ENCODE measurements around the gene MICU2.
"Not testable (repeated sequence)": the region's sequence is repeated elsewhere in the genome, so short reads cannot be mapped to it uniquely, and the experiment has no call there.

Gene MICU2

DNA sequence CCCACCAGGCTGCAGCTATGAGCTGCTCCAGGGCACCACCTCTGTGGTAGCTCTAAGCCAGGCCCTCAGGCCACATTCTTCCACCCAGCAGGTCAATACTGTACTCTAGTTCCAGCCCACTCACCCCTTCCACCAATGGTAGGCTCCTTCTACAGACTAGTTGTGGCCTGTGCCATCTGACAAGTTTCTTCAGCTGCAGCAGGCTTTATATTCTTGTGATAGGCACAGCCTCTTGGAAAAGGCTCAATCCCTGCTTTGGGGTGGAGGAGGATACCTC is 8.5 kb downstream of the MICU2 start:
- H3K4me3 ChIP-seq (ENCODE audit: low read length) = no peak overlapping the region
- TF ChIP-seq, protein P1, sequence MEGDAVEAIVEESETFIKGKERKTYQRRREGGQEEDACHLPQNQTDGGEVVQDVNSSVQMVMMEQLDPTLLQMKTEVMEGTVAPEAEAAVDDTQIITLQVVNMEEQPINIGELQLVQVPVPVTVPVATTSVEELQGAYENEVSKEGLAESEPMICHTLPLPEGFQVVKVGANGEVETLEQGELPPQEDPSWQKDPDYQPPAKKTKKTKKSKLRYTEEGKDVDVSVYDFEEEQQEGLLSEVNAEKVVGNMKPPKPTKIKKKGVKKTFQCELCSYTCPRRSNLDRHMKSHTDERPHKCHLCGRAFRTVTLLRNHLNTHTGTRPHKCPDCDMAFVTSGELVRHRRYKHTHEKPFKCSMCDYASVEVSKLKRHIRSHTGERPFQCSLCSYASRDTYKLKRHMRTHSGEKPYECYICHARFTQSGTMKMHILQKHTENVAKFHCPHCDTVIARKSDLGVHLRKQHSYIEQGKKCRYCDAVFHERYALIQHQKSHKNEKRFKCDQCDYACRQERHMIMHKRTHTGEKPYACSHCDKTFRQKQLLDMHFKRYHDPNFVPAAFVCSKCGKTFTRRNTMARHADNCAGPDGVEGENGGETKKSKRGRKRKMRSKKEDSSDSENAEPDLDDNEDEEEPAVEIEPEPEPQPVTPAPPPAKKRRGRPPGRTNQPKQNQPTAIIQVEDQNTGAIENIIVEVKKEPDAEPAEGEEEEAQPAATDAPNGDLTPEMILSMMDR (conservative IDR thresholded peaks at IDR 0.05; ENCODE audit: low read length) = no peak
- no peak for DNase-seq (ENCODE audit: low read depth)

DNA sequence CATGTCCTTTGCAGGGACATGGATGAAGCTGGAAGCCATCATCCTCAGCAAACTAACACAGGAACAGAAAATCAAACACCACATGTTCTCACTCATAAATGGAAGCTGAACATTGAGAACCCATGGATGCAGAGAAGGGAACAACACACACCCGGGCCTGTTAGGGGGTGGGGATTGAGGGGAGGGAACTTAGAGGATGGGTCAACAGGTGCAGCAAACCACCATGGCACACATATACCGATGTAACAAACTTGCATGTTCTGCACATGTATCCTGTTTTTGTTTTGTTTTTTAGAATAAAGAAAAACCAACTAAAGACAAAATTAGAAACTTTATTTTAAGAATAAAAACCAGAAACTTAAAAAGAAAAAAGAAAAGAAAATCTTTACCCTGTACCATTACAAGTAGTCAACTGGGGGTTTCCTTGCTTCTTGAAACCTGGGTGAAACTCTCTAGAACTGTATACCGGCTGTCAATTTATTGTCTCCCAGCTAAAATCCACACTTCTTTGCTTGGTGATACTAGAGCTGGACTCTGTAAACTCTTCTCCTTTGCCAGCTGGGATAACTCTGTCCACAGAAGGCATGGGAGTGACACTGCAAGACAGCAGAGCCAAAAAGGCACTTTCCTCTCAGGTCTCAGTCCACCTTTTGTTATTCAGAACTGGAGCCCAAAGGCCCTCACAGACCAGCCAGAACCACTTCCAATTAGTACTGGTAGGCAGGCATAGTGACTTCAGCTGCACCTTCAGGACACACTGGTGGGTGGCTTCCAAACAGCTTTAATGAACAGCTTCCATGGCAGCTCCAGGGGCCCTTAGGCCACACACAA is 9.0 kb downstream of the MICU2 start:
- no peak overlapping the region for H3K4me3 ChIP-seq (ENCODE audit: low read length)
- TF ChIP-seq, protein P1 (conservative IDR thresholded peaks at IDR 0.05; ENCODE audit: low read length) = no peak

DNA sequence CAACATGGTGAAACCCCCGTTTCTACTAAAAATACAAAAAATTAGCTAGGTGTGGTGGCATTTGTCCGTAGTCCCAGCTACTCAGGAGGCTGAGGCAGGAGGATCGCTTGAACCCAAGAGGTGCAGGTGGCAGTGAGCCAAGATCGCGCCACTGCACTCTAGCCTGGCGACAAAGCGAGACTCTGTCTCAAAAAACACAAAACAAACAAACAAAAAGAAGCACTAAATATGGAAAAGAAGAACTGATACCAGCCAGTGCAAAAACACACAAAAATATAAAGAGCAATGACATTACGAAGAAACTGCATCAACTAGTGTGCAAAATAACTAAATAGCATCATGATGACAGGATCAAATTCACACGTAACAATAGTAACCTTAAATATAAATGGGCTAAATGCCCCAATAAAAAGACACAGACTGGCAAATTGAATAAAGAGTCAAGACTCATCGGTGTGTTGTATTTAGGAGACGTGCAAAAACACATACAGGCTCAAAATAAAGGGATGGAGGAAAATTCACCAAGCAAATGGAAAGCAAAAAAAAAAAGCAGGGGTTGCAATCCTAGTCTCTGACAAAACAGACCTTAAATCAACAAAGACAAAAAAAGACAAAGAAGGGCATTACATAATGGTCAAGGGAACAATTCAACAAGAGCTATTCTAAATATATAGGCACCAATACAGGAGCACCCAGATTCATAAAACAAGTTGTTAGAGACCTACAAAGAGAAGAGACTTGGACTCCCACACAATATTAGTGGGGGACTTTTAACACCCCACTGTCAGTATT is 13.1 kb downstream of the MICU2 start:
- H3K4me3 ChIP-seq (ENCODE audit: low read length); DNase-seq (ENCODE audit: low read depth): not testable (repeated sequence)

More for the DNA sequence above, 9.0 kb downstream of the MICU2 start:
- no peak for DNase-seq (ENCODE audit: low read depth)

DNA sequence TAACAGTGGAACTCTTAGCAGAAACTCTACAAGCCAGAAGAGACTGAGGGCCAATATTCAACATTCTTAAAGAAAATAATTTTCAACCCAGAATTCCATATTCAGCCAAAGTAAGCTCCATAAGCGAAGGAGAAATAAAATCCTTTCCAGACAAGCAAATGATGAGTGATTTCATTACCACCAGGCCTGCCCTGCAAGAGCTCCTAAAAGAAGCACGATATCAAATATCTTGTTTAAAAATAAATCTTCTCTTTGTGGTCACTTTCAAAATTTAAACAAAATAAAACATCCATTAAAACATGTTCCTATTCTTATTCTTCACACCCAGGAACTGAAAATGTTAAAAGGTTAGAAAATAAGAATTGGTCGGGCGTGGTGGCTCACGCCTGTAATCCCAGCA is 13.7 kb downstream of the MICU2 start:
- H3K4me3 ChIP-seq (ENCODE audit: low read length) = no peak overlapping the region
- no peak for DNase-seq (ENCODE audit: low read depth)
- TF ChIP-seq, protein P1 (conservative IDR thresholded peaks at IDR 0.05; ENCODE audit: low read length) = no peak

DNA sequence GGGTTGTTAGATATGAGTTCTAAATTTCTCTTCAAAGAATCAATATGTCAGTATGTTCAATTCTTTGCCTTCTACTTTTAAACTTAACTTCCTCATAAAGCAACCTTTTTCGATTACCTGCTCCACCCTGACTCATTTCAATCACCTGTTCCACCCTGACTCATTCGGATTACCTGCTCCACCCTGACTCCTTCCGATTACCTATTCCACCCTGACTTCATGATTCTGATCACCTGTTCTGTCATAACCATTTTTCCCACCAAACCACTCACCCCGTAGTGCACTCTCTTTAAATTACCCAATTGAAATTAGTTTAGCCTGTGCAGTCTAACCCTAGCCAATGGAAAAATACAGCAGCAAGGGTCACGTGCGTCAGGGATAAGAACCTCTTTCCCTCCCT is 14.5 kb downstream of the MICU2 start:
- H3K4me3 ChIP-seq (ENCODE audit: low read length) = not testable (repeated sequence)

DNA sequence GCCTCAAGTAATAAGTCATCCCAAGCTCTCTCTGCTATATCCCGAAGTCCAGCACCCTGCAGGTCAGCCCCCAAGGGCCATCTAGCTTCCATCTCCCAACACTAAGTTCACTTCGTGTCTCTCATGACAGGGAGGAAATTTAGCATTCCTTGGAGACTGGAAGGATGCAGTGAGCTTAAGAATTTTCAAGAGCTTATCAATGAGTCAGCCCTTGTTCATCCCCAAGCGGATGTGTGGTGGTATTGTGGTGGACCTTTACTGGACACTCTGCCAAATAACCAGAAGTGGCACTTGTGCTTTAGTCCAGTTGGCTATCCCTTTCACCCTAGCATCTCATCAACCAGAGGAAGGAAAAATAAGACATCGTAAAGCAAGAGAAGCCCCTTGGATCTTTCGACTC is 15.6 kb downstream of the MICU2 start:
- H3K4me3 ChIP-seq (ENCODE audit: low read length) = not testable (repeated sequence)
- peak; percentile 78 for DNase-seq (ENCODE audit: low read depth)

More for the DNA sequence above, 14.5 kb downstream of the MICU2 start:
- DNase-seq (ENCODE audit: low read depth) = not testable (repeated sequence)

DNA sequence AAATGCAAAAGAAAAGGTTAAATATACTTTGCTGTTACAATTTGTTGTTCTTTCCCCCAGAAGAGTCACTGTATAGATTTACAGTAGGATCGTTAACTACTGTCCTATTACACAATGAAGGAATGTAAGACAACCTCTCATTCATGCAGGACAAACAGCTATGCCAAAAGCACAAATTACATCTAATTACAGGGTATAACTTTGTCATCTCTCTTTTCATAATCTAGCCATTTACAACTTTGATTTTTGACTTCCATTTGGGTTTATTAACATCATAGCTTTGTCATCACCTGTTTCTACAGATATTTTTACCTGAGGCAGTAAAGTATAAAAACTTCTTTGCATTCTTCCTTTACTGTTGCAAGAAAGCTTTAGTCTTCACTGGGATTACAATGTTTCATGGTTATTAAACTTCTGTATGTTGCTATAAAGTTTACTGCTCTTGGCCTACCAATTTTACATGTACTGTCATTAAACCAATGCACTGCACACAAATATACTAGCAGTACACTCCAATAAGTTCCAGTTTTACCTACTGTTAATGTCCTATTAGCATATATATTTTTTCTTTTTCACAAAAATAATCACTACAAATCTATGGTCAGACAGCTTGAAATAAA is 18.9 kb downstream of the MICU2 start:
- TF ChIP-seq, protein P1 (conservative IDR thresholded peaks at IDR 0.05; ENCODE audit: low read length) = no peak
- no peak for DNase-seq (ENCODE audit: low read depth)
- H3K4me3 ChIP-seq (ENCODE audit: low read length) = no peak overlapping the region

DNA sequence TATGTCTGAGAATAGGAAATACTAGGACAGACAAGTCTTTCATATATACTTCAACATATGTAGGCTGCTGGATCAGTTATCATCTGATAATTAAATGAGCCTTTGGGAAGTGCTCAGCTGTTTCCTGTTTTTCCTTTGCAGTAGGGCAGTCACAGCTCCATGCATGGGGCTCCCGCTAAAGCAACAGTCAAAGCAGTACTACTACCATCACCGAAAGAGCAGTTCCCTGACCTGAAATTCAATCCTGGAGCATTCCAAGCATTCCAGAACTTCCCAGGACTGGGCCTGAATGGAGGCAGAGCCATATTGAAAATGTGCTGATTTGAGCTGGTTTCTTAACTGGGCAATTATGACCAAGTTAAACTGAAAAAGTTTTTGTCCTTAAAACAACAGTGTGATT is 20.5 kb downstream of the MICU2 start:
- TF ChIP-seq, protein P1 (conservative IDR thresholded peaks at IDR 0.05; ENCODE audit: low read length) = no peak
- H3K4me3 ChIP-seq (ENCODE audit: low read length) = no peak overlapping the region
- peak; percentile 30 for DNase-seq (ENCODE audit: low read depth)
